CD4-positive, alpha-beta T cell treated with Interleukin-6 at 100 ng/mL for 8 hours (primary cell): Measurements from ENCODE around the gene ABCA4.
"Not testable (repeated sequence)": the region's sequence is repeated elsewhere in the genome, so short reads cannot be mapped to it uniquely, and the experiment has no call there.

Source experiments
- DNase-seq: peaks from one replicate; pipeline ENCODE4 v3.0.0-alpha.2; 2020; ENCODE audit warnings: mixed read lengths, low spot score

The ABCA4 gene

DNA sequence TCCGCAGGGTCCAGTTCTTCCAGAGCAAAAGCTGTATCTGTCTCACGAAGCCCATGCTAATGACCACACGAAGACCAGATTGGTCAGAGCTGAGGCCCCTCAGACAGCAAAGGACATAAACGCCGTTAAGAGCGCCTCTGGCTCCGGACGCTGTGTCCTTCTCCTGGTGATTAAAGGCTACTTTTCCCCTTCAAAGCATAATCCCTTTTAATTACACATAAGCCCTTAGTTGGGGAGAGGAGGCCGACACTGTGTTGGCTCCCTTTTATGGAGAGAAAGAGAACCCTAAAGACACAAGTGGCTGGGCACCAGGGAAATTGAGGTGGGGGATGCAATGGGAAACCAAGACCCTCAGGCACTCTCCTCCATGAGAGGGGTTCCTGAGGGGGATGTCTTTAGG lies at the start of gene ABCA4:
Gene ABCA4 (minus strand): TSS at position 158 of the 400 bp plus-strand sequence. CDS start 103 bp downstream, at position 55.
- no peak for DNase-seq

GRCh38 chr1:94169126-94169525 lies 48.2 kb upstream of the ABCA4 start:
- DNase-seq, result no peak

DNA sequence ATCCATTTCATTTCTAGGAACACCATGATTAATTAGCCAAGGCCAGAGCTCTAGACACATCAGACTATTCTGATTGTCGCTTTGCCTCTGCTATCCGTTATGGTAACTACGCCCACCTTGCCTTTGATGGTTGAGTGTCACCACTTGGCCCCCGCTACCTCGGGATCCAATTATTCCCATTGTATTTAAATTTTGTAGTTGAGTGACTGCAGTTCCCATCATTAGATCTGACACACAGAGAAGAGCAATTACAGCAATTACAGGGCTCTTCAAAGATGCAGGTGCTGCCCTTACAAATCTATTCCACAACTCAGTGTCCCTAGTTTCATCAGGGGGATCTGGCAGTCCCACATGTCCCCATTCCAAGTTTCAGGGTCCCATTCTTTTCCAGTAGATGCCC lies 44.9 kb upstream of the ABCA4 start:
- DNase-seq, result no peak

DNA sequence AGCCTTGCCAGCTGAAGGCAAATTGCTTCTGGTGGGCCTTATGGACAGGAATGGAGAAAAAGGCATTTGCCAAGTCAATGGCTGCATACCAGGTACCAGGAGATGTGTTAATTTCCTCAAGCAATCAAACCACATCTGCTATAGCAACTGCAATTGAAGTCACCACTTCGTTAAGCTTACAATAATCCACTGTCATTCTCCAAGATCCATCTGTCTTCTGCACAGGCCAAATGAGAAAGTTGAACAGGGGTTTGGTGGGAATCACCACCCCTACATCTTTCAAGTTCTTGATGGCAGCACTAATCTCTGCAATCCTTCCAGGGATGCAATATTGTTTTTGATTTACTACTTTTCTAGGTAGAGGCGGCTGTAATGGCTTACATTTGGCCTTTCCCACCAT lies 43.9 kb upstream of the ABCA4 start:
- not testable (repeated sequence) for DNase-seq

GRCh38 chr1:94164121-94164520 lies 43.2 kb upstream of the ABCA4 start:
- DNase-seq, result not testable (repeated sequence)

DNA sequence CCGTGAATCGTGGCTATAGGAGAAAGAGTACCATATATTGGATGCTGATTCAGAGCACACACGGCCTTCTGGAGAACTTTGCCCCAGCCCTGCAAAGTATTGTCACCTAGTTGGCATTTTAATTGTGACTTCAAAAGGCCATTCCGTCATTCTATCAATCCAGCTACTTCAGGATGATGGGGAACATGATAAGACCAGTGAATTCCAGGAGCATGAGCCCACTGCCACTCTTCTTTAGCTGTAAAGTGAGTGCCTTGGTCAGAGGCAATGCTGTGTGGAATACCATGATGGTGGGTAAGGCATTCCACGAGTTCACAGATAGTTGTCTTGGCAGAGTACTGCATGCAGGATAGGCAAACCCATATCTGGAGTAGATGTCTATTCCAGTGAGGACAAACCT lies 42.3 kb upstream of the ABCA4 start:
- DNase-seq, result not testable (repeated sequence)

GRCh38 chr1:94160811-94161210 lies 39.9 kb upstream of the ABCA4 start:
- no peak for DNase-seq

DNA sequence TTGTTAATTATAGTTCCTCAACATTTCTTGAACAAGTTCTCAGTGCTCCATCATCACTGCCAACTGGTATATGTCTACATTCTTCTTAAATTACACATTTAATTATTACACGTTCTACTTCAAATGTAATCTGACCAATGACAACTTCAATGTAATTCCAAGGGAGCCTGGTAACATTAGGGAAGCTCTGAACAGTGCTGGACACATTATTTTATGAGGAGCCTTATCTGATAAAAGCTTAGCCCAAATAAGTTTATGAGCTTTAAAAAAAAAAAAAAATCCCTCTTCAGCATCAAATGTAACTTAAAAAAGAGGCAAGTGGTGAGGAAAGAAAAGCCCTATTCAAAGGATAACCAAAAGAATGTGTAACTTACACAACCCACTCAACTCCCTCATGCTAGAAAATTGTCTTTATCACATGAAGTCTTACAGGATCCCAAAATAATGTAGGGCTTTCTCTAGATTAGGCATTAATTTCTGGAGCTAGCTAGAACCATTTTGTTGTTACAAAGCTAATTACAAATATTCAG lies 35.2 kb upstream of the ABCA4 start:
- DNase-seq, result no peak

DNA sequence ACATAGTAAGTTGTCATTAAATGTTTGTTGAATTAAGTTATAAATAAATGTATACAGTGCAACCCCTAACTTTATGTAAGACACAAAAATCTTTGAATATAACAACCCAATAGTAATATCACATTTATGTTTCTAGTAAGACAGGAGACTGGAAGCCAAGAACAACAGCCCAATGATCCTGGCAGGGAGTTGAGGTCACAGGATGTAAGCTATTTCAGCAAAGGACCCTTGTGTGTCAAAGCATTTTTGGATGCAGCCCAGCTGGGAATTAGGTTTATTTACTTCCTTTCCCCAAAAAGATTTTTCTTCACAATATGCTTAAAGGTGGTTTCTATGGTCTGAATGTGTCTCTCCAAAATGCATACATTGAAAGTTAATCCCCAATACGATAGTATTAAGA lies 34.0 kb upstream of the ABCA4 start:
- DNase-seq, result no peak

DNA sequence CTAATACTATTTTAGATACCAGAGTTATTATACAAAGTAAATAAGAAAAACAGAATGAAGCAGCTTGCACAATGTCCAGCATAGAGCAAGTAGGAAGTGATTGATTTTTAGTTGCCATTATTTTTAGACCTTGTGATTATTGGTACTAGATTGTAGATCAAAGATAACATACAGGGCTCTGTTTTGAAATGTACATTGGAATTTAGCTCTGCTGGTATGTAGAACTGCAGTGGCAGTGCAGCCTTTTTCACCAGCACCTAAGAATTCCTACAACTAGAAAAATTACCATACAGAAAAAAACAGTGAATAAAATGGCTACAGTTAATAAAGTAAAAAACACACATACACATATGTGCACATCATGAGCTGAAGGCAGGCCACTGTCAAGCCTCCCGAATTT lies 32.2 kb upstream of the ABCA4 start:
- DNase-seq, result no peak

DNA sequence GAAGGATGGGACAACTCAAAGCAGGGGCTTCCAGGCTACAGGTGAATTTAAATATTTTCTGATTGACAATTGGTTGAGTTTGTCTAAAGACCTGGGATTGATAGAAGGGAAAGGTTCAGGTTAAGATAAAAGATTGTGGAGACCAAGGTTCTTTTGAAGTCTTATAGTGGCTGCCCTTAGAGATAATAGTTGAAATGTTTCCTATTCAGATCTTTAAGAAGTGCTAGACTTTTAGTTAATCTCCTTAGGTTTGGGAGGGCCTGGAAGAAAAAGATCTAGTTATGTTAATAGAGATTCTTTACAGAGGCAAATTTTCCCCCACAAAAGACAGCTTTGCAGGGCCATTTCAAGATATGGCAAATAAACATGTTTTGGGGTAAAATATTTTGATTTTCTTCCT lies 28.2 kb upstream of the ABCA4 start:
- not testable (repeated sequence) for DNase-seq

DNA sequence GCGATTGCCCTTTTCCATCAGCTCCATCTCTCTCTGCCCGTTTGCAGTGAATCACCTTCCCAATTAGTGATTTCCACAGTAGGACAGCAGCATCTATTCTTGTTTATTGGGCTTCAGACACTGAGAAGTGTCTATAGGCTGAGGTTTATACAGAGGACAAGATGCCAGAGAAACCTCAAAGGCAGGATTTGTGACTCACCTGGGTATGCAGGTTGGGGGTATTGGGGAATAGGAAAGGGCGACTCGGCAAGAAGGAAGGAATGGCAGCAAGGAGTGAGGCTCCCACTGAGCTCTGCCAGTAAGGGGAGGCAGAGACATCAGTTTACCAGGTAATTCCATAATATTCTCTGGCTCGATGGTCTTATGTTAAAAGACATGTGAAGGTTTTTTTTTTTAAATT lies 25.3 kb upstream of the ABCA4 start:
- DNase-seq, result no peak

GRCh38 chr1:94144836-94145235 lies 23.9 kb upstream of the ABCA4 start:
- DNase-seq, result no peak

DNA sequence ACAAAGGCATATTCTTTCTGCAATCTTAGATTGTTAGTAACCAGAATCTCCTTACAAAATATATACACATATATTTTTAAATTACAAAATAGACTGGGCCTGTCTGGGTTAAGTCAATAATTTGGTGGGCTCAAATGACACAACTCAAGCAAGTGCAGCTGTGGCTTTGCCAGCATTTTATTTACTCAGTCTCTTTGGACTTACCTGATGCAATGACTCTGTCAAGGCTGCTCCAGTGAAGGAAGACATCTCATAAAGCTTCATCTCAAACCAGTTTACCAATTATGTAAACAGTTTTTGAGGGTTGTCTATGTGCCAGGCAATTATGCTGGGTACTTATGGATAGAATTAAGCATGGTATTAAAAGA lies 22.8 kb upstream of the ABCA4 start:
- no peak for DNase-seq

GRCh38 chr1:94143173-94143808 lies 22.3 kb upstream of the ABCA4 start:
- no peak for DNase-seq

DNA sequence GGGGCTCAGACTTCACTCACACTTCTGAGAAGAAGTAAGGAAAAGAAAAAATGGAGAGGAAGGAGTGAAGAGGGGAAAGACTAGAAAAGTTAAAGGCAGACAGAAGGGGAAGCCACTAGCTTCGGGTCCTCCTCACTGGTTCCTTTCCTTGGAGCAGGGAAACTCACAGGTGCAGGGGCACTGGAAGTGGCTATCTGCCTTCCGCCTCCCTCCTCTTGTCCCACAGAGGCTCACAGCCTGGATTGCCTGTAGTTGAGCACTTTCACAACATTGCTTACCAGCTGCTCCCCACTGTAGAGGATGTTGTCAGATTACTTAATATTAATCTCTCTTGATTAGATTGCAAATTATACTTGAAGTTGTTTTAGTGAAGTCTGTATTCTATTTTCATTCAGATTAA lies 21.6 kb upstream of the ABCA4 start:
- no peak for DNase-seq

GRCh38 chr1:94142022-94142421 lies 21.1 kb upstream of the ABCA4 start:
- DNase-seq, result no peak

DNA sequence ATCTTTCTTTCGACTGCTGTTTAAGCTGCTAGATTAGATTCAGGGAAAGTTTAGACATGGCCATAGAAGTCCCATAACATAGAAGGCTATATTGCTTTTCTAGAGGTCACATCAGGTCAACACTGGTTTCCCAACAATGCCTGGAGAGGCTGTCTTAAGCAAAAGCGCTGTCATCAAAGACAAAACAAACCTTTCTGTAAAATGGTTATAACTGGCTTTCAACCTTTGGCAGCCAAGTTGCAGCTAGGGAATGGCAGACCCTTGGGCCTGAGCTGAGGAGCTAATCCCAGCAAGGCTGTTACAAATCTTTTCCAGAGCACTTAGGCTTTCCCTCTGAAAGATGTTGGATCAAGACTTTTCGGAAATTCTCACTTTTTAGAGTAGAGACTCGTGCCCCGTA lies 11.2 kb upstream of the ABCA4 start:
- DNase-seq, result no peak

DNA sequence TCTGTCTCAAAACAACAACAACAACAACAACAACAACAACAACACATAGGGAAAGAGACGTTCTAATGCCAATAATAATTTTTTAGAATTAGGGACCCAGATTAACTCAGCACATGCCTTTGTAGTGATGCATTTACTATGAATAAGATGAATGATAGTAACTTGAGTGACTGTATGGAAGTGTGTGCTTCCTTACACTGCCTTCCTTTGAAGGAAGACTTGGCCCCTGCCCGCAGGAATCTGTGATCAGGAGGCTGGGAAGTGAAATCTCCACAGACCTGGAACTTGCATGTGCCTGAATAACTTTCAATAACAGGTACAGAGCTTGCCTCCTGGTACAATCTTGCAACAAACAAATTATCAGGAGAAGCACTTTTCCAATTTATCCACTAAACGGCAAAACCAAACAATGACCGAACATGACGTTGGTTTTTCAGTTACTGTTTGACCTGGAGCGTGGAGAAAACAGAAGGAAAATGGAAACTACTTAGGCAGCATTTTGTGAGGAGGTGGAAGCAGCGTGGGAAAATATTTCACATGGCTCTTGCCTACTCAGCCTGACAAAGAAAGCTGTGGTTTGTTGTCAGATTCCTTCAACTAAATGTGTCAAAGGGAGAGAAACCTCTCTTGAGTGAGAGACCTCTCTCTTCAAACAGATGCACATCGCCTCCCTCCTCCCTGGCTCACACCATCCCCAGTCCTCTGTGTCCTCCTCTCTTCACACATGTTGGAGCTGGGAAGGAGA lies 10.1 kb upstream of the ABCA4 start:
- no peak for DNase-seq

GRCh38 chr1:94126651-94127050 lies 5.7 kb upstream of the ABCA4 start:
- DNase-seq, result no peak

DNA sequence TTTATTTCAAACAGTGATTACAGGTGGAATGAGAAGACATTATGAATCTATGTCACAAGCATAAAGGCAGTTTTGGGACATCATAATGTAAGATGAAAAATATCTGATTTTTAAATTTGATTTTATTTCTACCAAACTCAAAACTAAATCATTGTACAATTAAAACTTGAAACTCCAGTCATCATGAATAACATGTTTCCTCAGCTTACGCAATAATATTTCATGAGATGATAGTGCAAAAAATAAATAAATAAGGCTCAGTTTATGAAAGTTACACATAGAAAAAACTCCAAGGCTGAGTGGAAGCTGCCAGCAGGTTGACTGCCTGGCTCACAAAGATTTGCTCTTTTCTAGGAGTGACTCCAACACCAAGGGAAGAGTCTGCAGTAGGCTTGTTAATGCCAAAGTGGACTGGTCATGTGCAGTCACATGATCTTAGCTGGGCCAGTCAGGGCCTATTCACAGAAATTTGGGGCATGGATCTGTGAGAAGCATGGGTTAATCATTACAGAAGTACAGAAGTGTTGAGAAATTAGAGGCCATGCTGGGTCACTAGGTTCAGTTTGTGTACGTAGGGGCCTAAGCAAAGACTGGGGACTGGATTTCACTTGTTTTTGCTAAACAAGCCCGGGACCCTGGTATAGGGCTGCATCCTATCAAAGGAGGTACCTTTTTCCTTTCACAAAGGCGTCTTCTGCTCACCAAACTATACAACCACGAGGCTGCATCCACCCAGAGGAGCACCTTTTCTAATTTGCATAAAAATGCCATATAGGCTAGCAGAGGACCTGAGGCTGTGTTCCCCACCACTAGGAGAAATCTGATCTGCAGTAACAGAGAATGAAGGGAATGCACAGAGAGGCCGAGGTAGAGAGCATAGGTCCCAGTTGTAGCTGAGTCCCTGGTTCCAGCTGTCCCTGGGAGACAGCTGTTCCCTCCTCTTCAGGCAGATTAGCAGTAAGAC lies 4.9 kb upstream of the ABCA4 start:
- DNase-seq, result no peak

DNA sequence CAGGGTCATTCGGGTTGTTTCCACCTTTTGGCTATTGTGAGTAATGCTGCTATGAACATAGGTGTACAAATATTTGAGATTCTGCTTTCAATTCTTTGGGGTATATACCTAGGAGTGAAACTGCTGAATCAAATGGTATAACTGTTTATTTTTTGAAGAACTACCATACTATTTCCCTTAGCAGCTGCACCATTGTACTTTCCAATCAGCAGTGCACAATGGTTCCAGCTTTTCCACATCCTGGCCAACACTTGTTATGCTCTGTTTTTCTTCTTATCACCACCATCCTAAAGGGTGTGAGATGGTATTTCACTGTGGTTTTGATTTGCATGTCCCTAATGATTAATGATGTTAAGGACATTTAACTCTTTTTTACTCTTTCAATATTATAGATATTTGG lies 3.6 kb upstream of the ABCA4 start:
- DNase-seq, result no peak
